Prostate gland (tissue), 2 donors: Measurements from ENCODE around the gene AUTS2. TPM values are rescaled to one million over a fixed set of nuclear protein-coding genes. Genes with fewer than 3 reads are reported as not detected.

ENCODE experiments used
- DNase-seq: peaks from one replicate; pipeline ENCODE4 v3.0.0-alpha.2; 2019; ENCODE audit warnings: low spot score
- H3K27ac ChIP-seq, 2 donors: fragments of 200-600 bp; sonication (generic); 2 replicates each; pipeline ENCODE4 v1.5.1; 2017 to 2019
- H3K27me3 ChIP-seq: fragments of 200-600 bp; sonication (generic); replicated peaks from 2 replicates; pipeline ENCODE4 v1.5.1; 2019; ENCODE audit not compliant: insufficient read depth
- H3K36me3 ChIP-seq, 2 donors: fragments of 200-600 bp; sonication (generic); 1 replicate in 1 of 2; 2 replicates in 1 of 2; pipeline versions ENCODE4 v1.5.1 to v1.8.1; 2017 to 2019
- H3K4me1 ChIP-seq: fragments of 200-600 bp; sonication (generic); replicated peaks from 2 replicates; pipeline ENCODE4 v1.5.1; 2019
- H3K4me3 ChIP-seq, 2 donors: fragments of 200-600 bp; sonication (generic); 2 replicates each; pipeline ENCODE4 v1.5.1; 2017 to 2019
- H3K9me3 ChIP-seq: fragments of 200-600 bp; sonication (generic); 2 replicates; pipeline ENCODE4 v1.5.1; 2017
- POLR2A ChIP-seq: fragments of 450-650 bp; IDR thresholded peaks from one replicate; pipeline ENCODE4 v1.6.1; 2016; ENCODE audit warnings: antibody characterized with exemption, mild to moderate bottlenecking
- POLR2AphosphoS5 ChIP-seq: sonication (generic); formaldehyde crosslinking; IDR thresholded peaks from one replicate; pipeline ENCODE4 v1.6.1; 2017; ENCODE audit warnings: antibody characterized with exemption
- WGBS: methylation state at CpG from one replicate; pipeline ENCODE4 v1.1.5; 2018; 5-methylcytosine and 5-hydroxymethylcytosine counted together
- intact Hi-C: fragments of 100-400 bp; cut with DNase I; formaldehyde crosslinking; loops from one replicate; pipeline ENCODE4 v1.14.2; 2022
- total RNA-seq, 2 donors: library from RNA; depleted of rRNA; stranded (reverse); fragments of >200 nt; gene quantifications; one replicate each; pipeline ENCODE4 v1.1.0, GENCODE V29; 2016
- TF ChIP-seq, protein P1 (sequence below), 4 experiments: fragments of 200-600 bp in 2 of 4; fragments of 450-650 bp in 2 of 4; sonication (generic) in 2 of 4; IDR thresholded peaks; 1 replicate in 3 of 4; 2 replicates in 1 of 4; pipeline ENCODE4 v1.5.1; 2016 to 2019; ENCODE audit warnings: antibody characterized with exemption in 4 of 4, mild to moderate bottlenecking in 2 of 4, moderate library complexity in 2 of 4

Gene AUTS2
- total RNA-seq, 2 donors from 2014 or later: 25.0 to 55.2 TPM

DNA sequence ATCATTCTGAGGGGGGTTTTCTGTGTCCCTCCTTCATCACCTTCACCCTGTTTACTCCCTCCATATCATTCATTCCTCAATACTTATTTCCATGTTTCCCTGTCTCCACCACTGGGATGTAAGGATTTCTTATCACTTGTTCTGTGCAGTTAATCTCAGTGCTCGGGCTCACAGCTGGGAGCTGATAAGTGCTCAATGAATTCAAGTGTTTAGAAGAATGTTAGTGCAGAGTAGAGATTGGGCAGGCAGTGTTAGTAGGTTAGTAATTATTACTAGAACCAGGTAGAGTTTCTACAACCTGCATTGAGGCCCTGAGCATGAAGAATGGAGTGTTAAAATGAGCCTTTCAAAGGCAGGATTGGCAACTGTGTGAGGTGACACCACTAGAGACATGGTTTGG, 458.1 kb downstream of the AUTS2 start:
- no peaks in the 10 kb centered on the region for H3K4me1 ChIP-seq
- TF ChIP-seq, protein P1, sequence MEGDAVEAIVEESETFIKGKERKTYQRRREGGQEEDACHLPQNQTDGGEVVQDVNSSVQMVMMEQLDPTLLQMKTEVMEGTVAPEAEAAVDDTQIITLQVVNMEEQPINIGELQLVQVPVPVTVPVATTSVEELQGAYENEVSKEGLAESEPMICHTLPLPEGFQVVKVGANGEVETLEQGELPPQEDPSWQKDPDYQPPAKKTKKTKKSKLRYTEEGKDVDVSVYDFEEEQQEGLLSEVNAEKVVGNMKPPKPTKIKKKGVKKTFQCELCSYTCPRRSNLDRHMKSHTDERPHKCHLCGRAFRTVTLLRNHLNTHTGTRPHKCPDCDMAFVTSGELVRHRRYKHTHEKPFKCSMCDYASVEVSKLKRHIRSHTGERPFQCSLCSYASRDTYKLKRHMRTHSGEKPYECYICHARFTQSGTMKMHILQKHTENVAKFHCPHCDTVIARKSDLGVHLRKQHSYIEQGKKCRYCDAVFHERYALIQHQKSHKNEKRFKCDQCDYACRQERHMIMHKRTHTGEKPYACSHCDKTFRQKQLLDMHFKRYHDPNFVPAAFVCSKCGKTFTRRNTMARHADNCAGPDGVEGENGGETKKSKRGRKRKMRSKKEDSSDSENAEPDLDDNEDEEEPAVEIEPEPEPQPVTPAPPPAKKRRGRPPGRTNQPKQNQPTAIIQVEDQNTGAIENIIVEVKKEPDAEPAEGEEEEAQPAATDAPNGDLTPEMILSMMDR (IDR thresholded peaks at IDR 0.05): no peak
- TF ChIP-seq POLR2A (no peak), POLR2AphosphoS5 (no peak)
- 97% methylated on average over 1 of the region's 1 CpG for WGBS
- no peak for DNase-seq
- H3K9me3 ChIP-seq: no peaks in the 10 kb centered on the region
- no peak overlapping the region for H3K27ac ChIP-seq
- intact Hi-C loops: no loop called here
- H3K4me3 ChIP-seq: no peak overlapping the region
- no peaks in the 10 kb centered on the region for H3K36me3 ChIP-seq
- H3K27me3 ChIP-seq: no peaks in the 10 kb centered on the region

DNA sequence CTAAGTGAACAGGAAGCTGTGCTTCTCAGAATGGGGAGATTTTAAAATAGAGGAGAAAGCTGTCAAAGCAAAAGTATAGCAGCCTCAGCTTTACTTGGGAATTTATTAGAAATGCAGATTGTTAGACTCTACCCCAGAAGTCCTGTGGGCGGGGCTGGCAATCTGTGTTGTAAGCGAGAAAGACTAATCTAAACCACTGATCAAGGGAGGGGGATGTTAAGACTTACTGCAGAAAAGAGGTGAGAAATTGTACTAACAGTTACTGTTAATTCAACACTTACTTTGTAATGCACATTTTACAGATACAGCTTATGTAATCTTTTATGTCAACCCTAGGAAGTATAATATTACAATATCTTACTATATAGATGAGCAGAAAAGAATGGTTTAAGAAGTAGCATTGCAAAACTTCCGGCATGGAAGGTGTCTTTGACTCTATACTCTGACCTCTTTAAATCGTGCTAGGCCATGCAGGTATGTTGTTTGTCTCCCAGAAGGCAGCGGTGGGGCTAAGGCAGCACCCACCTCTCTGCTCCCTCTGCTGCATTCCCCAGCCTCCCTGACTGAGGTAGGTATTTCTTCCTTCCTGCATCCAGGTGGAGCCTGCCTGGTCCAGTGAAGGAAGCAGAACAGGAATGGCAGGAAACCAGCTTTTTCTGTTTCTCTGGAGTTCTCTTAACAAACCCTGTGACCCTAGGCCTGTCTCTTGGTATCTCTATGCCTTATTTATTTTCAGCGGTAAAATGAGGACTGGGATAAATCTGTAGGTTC, 462.2 kb downstream of the AUTS2 start:
- H3K27ac ChIP-seq: no peak overlapping the region
- H3K27me3 ChIP-seq: no peaks in the 10 kb centered on the region
- no peak for DNase-seq
- 86% methylated on average over 6 of the region's 6 CpGs for WGBS
- H3K4me1 ChIP-seq: no peaks in the 10 kb centered on the region
- intact Hi-C loops: no loop called here
- TF ChIP-seq POLR2A: no peak
- TF ChIP-seq, protein P1 (IDR thresholded peaks at IDR 0.05): no peak
- no peak for TF ChIP-seq POLR2AphosphoS5
- no peaks in the 10 kb centered on the region for H3K36me3 ChIP-seq
- no peak overlapping the region for H3K4me3 ChIP-seq
- no peaks in the 10 kb centered on the region for H3K9me3 ChIP-seq

DNA sequence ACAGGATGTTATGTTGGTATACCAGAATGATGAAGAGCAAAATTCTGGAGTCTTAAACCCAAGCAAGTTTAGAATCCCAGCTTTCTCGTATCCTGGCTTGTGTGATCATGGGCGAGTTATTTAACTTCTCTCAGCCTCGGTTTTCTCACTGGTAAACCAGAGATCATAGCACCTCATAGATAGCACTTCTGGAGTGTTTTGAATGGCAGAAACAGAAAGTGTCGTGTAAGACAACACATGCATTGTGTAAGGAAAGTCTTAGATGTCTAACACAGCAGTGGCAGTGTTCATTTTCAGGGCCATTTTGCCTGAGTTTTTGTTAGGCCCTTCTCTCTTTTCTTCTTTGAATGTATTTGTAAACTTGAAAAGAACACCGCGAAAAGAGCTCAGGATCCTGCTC, 465.1 kb downstream of the AUTS2 start:
- H3K36me3 ChIP-seq: no peaks in the 10 kb centered on the region
- intact Hi-C loops: no loop called here
- H3K27ac ChIP-seq: no peak overlapping the region
- no peaks in the 10 kb centered on the region for H3K9me3 ChIP-seq
- DNase-seq: no peak
- no peaks in the 10 kb centered on the region for H3K4me1 ChIP-seq
- no peaks in the 10 kb centered on the region for H3K27me3 ChIP-seq
- TF ChIP-seq POLR2A (no peak), POLR2AphosphoS5 (no peak)
- TF ChIP-seq, protein P1 (IDR thresholded peaks at IDR 0.05): no peak
- 75% methylated on average over 6 of the region's 6 CpGs for WGBS
- no peak overlapping the region for H3K4me3 ChIP-seq

DNA sequence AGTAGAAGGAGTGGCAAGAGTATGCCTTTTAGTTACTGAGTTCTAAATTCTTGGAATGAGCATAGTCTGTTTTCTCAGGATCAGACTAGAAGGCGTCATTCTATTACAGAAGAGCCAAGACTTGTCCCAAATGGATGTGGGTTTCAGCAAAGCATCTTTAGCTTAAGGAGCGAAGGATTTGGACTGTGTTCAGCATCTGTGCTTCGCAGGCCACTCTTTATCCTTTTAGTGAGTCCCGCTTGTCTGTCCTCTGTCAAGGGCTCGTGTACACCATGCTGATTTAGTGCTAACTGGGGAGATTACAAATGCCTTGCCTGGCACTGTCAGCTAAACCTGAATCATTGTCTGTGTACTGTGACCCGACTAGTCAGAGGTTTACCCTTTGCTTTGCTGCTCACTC, 465.7 kb downstream of the AUTS2 start:
- H3K27ac ChIP-seq: no peak overlapping the region
- H3K9me3 ChIP-seq: no peaks in the 10 kb centered on the region
- H3K27me3 ChIP-seq: no peaks in the 10 kb centered on the region
- TF ChIP-seq POLR2A (no peak), POLR2AphosphoS5 (no peak)
- TF ChIP-seq, protein P1 (IDR thresholded peaks at IDR 0.05): no peak
- WGBS: 84% methylated on average over 6 of the region's 6 CpGs
- no peak for DNase-seq
- intact Hi-C loops: no loop called here
- no peaks in the 10 kb centered on the region for H3K4me1 ChIP-seq
- H3K36me3 ChIP-seq: no peaks in the 10 kb centered on the region
- H3K4me3 ChIP-seq: no peak overlapping the region

DNA sequence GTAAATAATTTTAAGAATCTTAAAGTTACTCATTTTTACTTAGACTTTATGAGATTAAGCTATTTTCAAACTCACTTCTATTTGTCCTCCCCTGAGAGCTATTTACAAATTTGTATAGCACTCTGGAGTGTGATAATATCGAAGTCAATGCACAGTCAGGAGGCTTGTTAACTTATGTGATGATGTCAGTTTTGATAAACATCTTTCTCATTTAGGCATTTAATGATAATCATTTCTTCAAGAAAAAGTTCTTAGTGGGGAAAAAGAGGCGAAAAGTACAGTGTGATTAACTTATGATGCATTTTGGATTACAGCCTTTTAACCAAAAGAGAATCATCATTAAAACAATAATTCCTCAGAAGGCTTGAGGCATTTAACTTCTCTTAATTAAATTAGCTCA, 468.6 kb downstream of the AUTS2 start:
- Histone ChIP-seq H3K27ac (no peak overlapping the region), H3K36me3 (no peaks in the 10 kb centered on the region), H3K27me3 (no peaks in the 10 kb centered on the region), H3K4me1 (no peaks in the 10 kb centered on the region), H3K9me3 (no peaks in the 10 kb centered on the region), H3K4me3 (no peak overlapping the region)
- no peak for DNase-seq
- intact Hi-C loops: no loop called here
- WGBS: 84% methylated on average over 2 of the region's 2 CpGs
- TF ChIP-seq POLR2A: no peak
- TF ChIP-seq POLR2AphosphoS5: no peak
- TF ChIP-seq, protein P1 (IDR thresholded peaks at IDR 0.05): no peak
